Panc1 (cell line): ENCODE data around the gene SDK2.

Experiments
- POLR2AphosphoS5 ChIP-seq: IDR thresholded peaks from 2 replicates; pipeline ENCODE4 v1.6.1; 2012; ENCODE audit warnings: mild to moderate bottlenecking, low read depth, low read length, moderate library complexity
- TF ChIP-seq, protein P1 (sequence below): fragments of 450-650 bp; IDR thresholded peaks from 2 replicates; pipeline ENCODE4 v1.5.1; 2017; ENCODE audit warnings: mild to moderate bottlenecking

DNA sequence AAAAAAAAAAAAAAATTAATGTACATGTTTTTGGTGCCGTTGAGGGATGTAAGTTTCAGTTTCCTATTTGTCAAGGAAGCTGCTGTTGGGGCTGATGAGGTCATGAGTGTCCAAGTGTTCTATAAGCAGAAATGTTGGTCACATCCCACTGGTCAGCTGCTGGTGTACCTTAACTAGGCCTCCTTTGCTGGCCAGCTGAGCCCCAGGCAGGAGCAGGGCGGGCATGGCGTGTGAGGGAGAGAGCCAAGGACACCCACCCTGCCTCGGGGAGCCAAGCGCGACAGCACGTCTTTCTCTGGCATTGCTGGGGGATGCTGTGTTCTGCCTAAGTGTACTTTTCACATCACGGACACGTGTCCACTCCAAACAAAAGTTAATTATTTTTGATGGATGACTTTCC, 224.4 kb downstream of the SDK2 start:
- no peak for TF ChIP-seq POLR2AphosphoS5
- TF ChIP-seq, protein P1, sequence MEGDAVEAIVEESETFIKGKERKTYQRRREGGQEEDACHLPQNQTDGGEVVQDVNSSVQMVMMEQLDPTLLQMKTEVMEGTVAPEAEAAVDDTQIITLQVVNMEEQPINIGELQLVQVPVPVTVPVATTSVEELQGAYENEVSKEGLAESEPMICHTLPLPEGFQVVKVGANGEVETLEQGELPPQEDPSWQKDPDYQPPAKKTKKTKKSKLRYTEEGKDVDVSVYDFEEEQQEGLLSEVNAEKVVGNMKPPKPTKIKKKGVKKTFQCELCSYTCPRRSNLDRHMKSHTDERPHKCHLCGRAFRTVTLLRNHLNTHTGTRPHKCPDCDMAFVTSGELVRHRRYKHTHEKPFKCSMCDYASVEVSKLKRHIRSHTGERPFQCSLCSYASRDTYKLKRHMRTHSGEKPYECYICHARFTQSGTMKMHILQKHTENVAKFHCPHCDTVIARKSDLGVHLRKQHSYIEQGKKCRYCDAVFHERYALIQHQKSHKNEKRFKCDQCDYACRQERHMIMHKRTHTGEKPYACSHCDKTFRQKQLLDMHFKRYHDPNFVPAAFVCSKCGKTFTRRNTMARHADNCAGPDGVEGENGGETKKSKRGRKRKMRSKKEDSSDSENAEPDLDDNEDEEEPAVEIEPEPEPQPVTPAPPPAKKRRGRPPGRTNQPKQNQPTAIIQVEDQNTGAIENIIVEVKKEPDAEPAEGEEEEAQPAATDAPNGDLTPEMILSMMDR, result no peak
